Measurements from ENCODE around the gene PRLHR.
"Not testable (repeated sequence)": the region's sequence is repeated elsewhere in the genome, so short reads cannot be mapped to it uniquely, and the experiment has no call there.

The PRLHR gene

DNA sequence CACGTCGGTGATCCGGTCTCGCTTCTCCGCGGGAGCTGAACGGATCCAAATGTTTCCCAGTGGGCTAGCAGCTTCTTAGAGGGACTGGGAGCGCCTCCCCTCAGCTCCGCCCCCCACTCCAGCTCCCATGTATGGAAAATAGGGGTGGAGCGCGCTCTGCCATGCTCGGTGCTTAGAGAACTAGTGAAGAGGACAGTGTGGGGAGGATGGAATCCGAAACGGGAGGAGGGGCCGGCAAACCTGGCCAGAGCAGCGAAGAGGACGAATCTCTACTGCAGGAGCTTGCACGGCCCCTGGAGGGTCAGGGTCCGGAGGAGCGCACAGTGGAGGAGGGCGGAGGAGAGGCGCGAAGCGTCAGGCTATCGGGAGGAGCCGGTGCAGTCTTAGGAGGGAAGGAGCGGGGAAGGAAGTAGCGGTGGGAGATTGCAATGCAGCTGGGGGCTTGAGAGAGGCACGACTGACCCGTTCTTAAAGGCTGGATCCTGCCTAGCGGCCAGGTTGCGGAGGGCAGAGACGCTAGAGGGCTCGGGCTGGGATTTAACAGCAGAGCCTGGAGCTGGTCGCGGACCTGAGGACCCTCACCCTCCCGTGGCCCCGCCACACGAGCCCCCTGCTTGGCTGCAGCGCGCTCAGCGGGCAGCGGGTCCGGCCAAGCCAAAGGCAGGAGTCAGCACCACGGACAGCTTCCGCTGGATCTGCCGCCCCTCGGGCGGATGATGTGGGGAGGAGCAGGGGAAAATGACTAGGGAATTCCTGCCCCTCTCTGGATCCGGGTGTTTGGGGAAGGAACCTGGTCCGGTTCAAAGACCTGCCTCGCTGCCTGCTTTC lies at the start of gene PRLHR:
PRLHR (minus strand) TSS at position 51 of the 828 bp plus-strand sequence. CDS start 404 bp downstream, outside the sequence.
- no peak within 1 kb of the TSS for H3K4me3 ChIP-seq (ENCODE audit: low read length)

GRCh38 chr10:118642228-118642627 lies 46.8 kb upstream of the PRLHR start:
- no peak for TF ChIP-seq ZNF274 (IDR thresholded peaks at IDR 0.05; ENCODE audit: low read depth, low read length)
- no peak overlapping the region for H3K4me3 ChIP-seq (ENCODE audit: low read length)

More for the DNA sequence above, at the start of gene PRLHR:
- TF ChIP-seq ZNF274 (IDR thresholded peaks at IDR 0.05; ENCODE audit: low read depth, low read length) = no peak

DNA sequence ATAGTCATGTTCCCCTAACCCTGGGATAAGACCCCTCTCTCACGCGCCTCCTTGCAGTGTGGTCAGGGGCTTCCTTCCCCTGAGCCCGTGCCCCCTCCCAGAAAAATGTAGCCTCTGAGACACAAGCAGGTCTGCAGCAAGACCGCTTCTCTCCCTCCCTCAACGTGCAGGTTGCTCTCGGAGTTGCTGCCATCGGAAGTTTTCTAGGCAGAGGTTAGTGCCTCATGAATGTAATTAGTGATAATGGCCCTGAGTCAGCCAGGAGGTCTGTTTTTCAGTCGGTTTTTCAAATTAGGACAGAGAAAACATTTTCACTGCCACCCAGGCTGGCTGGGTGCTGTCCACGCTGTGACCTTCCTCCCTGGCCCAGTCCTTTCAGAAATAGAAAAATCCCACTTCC lies 43.2 kb upstream of the PRLHR start:
- no peak overlapping the region for H3K4me3 ChIP-seq (ENCODE audit: low read length)
- TF ChIP-seq ZNF274 (IDR thresholded peaks at IDR 0.05; ENCODE audit: low read depth, low read length) = no peak

DNA sequence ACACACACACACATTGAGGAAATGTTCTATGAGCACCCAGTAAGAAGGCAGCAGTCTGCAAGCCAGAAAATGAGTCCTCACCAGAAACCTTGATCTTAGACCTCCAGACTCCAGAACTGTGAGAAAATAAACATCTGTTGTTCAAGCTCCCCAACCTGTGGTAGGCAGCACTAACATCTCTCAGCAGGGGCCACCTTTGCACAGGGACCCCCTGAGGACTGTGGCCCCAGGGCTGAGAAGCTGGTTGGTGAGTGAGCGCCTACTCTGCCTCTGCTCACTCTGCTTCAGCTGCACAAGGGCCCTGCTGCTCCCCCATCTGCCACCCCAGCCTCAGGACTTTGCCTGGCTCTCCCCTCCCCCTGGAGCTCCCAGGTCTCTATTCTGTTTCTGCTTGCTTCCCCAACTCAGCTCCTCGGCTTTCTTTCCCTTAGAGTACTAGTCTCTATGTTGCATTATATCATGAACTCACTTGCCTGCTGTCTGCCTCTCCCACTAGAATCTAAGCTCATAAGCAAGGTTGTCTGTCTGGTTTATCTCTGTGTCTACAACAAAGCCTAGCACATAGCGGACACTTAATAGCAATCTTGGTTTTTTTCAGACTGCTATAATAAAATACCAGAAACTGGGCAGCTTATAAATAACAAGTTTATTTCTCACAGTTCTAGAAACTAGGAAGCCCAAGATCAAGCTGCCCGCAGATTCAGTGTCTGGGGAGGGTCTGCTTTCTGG lies 40.4 kb upstream of the PRLHR start:
- no peak for TF ChIP-seq ZNF274 (IDR thresholded peaks at IDR 0.05; ENCODE audit: low read depth, low read length)

GRCh38 chr10:118633786-118634185 lies 38.3 kb upstream of the PRLHR start:
- H3K4me3 ChIP-seq (ENCODE audit: low read length) = no peak overlapping the region
- TF ChIP-seq ZNF274 (IDR thresholded peaks at IDR 0.05; ENCODE audit: low read depth, low read length) = no peak

More for the DNA sequence above, 40.4 kb upstream of the PRLHR start:
- no peak overlapping the region for H3K4me3 ChIP-seq (ENCODE audit: low read length)

GRCh38 chr10:118629211-118629610 lies 33.8 kb upstream of the PRLHR start:
- H3K4me3 ChIP-seq (ENCODE audit: low read length) = no peak overlapping the region

DNA sequence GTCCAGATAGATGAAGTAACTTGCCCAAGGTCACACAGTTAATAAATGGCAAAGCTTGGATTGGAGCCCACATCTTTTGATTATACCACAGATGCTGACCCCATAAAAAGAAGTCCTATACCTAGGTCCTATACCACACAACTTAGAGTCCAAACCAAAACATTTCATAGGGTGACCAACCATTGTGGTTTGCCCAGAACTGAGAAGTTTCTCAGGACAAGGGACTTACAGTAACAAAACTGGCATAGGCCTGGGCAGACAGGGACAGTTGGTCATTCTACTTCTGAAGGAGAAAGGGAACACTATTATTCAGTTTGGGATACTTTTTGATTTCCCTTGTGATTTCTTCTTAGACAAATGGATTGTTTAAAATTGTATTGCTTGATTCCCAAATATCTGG lies 32.9 kb upstream of the PRLHR start:
- no peak overlapping the region for H3K4me3 ChIP-seq (ENCODE audit: low read length)
- TF ChIP-seq ZNF274 (IDR thresholded peaks at IDR 0.05; ENCODE audit: low read depth, low read length) = no peak

More at GRCh38 chr10:118629211-118629610, 33.8 kb upstream of the PRLHR start:
- TF ChIP-seq ZNF274 (IDR thresholded peaks at IDR 0.05; ENCODE audit: low read depth, low read length) = no peak

DNA sequence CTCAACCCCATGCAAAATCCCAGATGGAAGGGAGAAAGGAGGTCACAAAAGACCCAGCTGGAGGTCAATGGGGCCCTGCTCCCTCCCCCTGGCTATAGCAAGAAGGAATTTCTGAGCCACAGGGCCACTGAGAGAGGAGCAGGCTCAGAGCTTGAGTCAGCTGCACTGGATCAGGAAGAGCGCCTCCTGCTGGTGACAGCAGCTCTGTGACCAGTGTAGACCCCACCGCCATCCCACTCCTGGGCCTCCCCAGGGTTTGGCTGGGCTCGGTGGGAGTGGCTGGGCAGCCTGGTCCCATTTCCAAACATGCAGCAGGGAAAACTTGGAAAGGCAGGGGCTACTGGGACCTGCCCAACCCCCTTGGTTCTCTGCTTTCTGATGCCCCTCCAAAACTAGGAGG lies 31.5 kb upstream of the PRLHR start:
- no peak overlapping the region for H3K4me3 ChIP-seq (ENCODE audit: low read length)
- TF ChIP-seq ZNF274 (IDR thresholded peaks at IDR 0.05; ENCODE audit: low read depth, low read length) = no peak

- no peak for TF ChIP-seq ZNF274 (IDR thresholded peaks at IDR 0.05; ENCODE audit: low read depth, low read length)
- no peak overlapping the region for H3K4me3 ChIP-seq (ENCODE audit: low read length)
These were observed 30.1 kb upstream of the PRLHR start for GRCh38 chr10:118625504-118625903.

DNA sequence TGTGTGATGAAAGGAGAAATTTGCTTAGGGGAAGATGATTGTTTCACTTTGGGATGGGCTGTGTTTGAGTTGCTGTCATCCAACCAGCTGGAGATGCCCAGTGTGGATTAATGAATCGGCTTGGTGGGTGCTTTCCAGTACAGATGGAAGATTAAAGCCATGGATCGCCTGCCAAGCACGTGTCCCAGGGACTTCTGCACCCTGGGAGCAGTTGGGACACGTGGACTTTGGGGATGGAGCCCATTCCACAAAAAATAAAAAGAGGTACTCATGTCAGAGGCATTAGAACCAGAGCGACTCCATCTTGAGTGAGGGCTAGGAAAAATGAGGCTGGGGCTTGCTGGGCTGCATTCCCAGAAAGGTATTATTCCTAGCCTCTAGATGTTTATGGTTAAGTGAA lies 29.3 kb upstream of the PRLHR start:
- H3K4me3 ChIP-seq (ENCODE audit: low read length) = no peak overlapping the region
- no peak for TF ChIP-seq ZNF274 (IDR thresholded peaks at IDR 0.05; ENCODE audit: low read depth, low read length)

DNA sequence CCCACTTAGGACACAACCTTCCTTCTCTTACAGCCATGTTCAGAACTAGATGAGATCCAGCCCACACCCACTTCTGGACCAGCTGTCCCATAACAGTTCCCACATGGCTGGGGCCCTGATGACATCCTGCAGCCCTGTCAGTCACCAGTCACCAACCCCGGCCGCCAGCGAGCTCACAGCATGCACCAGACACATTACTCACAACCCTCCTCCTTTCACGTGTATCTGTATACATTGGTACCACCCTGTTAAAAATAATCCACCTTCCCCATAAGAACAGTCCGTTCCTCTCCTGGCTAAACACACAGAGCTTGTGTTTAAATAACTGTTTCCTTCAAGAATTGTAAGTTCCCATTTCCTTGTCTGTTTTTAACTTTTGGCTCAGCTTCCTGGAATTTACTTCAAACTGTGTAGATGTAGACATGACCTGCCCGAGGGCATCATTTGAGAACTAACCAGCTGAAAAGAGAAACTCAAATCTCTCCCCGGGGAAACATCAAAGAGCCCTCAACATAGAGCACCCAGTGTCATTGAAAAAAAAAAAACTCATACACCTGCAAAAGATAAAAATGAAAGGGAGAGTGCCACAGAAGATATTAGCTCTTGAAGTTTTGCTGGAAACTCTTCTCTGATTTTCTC lies 26.0 kb upstream of the PRLHR start:
- TF ChIP-seq ZNF274 (IDR thresholded peaks at IDR 0.05; ENCODE audit: low read depth, low read length) = no peak
- H3K4me3 ChIP-seq (ENCODE audit: low read length) = no peak overlapping the region

GRCh38 chr10:118613863-118614262 lies 18.4 kb upstream of the PRLHR start:
- not testable (repeated sequence) for H3K4me3 ChIP-seq (ENCODE audit: low read length)

GRCh38 chr10:118610577-118610976 lies 15.1 kb upstream of the PRLHR start:
- TF ChIP-seq ZNF274 (IDR thresholded peaks at IDR 0.05; ENCODE audit: low read depth, low read length) = no peak
- H3K4me3 ChIP-seq (ENCODE audit: low read length) = no peak overlapping the region

DNA sequence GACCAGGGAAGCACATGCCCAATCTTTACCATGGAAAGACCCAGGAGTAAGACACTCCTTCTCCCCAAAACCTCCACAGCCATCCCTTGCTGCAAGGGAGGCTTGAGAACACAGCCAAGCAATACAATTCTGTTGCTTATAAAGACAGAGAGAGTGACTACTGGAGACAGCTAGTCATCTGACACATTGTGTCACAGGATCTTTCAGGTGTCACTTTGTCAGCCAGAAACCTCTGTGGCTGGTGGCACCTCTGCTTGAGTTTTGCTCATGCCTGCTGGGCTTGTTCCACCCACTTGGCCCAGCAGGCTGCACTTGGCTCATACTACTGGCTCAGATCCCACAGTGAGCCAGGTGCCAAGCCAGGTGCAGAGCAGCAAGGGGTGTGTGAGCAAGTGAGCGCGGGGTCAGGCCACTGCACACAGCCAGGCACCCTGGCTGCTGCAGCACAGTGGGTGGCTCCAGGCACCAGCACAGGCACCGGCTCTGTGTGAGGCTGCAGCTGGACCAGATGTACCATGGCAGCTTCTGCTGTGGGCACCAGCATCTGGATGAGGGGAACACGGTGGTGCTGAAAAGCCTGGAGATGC lies 12.4 kb upstream of the PRLHR start:
- no peak for TF ChIP-seq ZNF274 (IDR thresholded peaks at IDR 0.05; ENCODE audit: low read depth, low read length)
- H3K4me3 ChIP-seq (ENCODE audit: low read length) = no peak overlapping the region
